NOMO-1 treated with dmso at 0.1 percent for 144 hours (cell line): Measurements from ENCODE around the gene ADGRF1.
"Not testable (repeated sequence)": the region's sequence is repeated elsewhere in the genome, so short reads cannot be mapped to it uniquely, and the experiment has no call there.

Experiments
- DNase-seq: peaks from one replicate; lab custom pipeline; 2025; ENCODE audit not compliant: unreplicated experiment; lab: John Stamatoyannopoulos, UW

Gene ADGRF1

DNA sequence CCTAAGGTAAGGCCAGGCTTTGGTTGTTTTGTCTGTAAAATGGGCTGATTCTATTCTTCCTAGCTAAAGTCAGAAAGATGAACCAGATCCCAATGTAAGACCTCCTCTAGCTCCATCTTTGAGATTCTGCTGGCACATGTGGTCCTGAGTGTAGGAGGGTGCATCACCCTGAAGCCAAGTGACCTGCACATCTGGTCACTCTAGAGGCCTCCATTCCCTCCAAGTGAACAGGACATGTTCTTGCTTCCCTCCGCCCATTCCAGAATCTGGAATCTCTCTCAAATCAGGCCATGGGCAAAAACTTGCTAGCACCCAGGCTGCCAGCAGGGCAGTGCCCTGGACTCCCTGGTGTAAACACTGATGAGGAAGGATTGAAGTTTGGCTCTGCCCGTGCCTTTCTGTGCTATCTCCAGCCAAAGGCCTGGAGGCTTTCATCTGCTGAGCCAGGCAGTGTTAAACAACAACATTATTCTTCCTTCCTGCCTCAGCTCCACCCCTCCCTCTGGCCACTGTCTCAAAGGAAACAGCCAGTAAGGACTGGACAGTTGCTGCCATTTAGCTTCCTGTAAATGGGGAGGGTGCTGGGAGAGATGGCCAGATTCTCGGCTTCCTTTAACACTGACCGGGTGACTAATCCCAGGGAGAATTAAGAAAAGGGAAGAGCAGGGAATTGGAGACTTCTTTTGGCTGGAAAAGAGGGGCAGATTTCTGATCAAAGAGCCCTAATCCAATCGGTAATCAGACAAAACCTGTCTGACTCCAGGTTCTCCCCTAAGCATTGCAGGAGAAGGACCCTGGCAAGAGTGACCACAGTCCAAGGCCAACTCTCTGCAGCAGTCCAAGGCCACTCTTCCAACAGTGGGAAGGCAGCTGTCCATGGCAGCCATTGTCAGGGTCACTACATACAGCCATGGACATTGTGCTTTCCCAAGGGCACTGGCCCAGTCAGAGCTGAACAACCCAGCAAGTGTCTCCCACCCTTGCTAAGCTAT is 19.5 kb upstream of the ADGRF1 start:
- no peak for DNase-seq

DNA sequence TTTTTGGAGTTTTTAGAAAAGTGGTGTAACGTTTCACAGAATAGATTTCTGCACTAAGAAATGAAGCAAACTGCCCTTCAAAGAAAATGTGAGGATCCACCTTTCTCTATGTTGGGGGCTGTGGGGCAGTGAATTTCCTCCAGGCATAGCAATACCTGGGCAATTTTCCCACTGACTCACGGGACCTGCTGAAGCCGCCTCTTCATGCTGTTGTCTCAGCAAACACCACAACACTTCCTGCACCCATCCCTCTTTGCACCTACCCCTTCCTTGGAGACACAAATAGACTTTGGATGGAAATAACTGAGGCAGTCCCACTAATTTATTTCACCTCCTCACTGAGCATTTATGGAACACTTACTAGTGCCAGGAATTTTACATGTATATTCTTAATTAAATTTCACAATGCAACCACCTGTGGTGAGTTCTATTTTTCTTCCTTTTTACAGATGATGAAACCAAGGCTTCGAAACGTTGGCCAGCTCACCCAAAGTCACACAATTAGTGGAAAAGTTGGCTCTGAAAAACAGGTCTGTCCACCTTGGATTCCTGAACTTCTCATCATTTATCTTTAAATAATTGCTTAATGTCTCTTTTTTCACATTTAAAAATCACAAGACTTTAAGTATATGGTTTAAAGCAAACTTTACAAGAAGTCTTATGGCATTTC is 17.2 kb upstream of the ADGRF1 start:
- no peak for DNase-seq

DNA sequence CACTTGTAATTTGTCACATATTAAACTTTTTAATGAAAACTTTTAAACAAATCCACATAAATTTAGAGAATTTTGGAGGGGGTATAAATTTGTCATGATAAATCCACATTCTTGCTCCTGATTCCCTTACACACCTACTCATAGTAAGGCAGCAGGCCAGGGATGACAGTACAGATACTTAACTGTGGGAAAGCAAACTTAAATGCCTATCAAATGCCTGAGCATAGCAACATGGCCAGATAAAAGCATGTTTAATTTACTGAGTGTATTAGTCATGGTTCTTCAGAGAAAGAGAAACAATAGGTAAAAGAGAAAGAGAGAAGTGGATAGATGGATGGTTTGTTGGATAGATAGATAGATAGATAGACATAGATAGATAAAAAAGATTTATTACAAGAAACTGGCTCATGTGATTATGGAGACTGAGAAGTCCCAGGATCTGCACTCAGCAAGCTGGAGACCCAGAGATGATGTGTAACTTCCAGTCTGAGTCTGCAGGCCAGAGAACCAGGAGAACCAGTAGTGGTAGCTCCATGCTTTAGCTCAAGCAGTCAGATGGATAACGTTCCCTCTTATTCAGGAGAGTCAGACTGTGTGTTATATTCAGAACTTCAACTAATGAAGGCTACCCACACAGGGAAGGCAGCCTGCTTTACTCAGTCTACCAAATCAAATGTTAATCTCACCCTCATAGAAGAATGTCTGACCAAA is 15.9 kb upstream of the ADGRF1 start:
- DNase-seq: no peak

DNA sequence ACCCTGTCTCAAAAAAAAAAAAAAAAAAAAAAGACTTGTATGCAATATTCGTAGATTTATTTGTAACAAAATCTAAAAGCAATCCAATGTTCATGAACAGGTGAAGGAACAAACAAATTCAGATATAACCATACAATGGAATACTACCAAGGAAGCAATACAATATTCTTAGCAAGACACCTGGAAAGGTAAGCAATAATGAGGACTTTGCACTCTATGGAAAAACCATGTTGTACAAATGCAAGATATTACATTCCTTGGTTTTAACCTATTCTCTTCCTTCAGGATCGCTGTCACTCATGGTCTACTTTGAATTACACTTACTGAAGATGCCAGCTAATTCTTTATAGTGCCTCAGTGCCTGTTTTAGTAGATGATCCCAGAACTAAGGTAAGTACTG is 14.7 kb upstream of the ADGRF1 start:
- no peak for DNase-seq

DNA sequence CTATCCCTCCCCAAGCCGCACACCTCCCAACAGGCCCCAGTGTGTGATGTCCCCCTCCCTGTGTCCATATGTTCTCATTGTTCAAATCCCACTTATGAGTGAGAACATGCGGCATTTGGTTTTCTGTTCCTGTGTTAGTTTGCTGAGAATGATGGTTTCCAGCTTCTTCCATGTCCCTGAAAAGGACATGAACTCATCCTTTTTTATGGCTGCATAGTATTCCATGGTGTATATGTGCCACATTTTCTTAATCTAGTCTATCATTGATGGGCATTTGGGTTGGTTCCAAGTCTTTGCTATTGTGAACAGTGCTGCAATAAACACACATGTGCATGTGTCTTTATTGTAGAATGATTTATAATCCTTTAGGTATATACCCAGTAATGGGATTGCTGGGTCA is 12.2 kb upstream of the ADGRF1 start:
- not testable (repeated sequence) for DNase-seq

DNA sequence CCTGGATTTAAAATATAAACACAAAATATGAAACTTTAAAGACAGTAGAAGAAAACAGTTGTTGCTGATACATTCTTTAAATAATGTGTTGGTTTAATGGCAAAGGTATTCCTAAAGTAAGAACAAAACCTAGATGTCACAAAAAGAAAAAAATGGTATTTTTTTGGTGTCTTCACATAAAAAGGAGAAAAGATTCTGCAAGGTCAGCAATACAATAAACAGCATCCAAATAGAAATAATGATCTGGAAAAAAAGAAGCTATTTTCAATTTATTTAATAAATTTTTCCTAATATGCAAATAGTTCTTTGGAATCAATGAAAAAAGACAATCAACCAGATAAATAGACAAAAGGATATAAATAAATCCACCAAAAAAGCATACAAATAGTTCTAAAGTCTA is 6.5 kb upstream of the ADGRF1 start:
- no peak for DNase-seq

DNA sequence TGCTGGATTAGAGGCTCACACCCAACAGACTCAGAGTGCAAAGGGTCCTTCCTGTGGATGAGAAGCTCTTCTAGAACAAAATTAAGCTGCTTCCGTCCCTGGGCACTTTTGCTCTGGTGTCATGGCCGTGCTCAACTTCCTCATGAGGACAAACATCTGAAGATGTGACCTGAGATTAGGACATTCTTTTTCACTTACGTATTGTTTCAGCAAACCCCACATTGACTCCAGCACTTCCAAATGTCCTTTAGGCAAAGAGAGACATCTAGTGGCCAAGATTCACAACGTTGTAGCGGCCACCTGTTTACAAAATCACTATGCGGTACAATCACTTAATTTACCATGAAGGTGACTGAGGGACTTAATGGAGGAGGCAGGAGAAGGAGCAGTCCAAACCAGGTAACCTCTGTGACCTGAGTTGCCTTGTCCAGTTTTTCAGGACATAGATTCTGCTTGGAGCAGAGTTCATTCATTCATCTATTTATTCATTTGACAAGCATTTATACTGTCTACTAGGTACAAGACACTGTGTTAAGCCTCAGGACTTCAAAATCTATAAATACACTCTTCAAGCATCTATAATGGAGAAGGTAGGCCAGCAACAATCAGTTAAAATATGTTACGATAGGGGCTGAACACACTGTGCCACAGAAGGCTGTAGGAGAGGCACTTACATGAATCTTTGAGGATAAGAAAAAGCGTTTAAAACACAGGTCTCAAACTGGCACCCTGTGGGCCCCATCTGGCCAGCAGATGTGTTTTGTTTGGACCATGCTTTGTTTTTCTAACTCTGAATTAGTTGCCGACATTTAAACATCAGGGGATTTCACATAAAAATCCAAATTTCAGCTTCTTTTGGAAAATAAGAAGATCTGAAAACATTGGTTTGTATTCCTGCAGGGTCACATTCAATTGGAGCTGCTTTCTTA is 5.6 kb upstream of the ADGRF1 start:
- peak; percentile 80 for DNase-seq

DNA sequence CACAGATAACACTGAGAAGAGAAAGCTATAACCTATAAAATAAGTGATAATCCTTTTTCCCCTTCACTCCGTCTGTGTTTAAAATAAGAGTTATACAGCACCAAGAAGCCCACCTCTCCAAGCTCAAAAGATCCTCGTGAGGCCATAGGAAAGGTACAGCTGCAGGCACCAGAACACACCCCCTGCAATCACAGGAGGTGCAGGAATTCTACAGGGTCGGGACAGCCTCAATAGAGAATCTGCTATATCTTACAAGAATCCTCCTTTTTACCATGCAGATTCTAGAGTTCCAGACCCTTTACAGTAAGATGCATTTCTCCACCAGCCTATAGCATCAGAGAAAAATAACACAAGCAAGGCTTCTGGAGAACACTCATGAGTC is 5.0 kb upstream of the ADGRF1 start:
- no peak for DNase-seq

DNA sequence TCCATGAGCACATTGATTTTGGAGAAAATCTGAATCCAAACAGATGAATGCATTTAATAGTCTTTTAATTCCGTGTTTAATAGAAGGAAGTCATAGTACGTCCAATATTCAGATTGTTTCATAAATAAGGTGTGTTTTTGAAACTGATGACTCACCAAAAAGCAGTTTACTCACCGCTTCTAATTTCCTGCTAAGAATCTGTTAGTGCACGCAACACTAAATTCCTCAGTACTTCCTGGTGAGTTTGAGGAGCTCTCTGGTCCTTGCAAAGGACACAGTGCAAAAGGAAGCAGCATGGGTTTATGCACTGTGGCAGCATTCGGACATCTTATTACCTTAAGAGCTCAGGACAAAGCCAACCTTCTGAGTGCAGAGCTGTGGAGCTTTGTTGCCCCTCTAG is 2.3 kb upstream of the ADGRF1 start:
- DNase-seq: peak; percentile 10

DNA sequence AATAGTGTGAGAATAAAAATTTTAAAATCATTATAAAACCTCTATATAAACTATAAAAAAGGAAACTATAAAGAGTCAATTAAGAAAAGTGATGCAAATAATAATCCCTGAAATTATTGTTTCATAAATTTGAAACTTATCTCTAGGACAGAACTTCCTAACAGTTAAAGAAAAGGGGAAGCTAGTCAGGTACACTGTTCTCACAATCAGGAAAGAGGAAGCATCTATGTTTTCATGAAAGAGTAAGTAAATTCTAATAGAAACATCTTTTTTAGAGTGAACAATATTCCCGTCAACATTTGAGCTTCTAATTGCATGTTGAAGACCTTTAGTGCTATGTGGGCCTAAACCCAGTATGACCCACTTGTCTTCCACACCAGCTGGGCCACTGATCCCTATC is 1.2 kb upstream of the ADGRF1 start:
- no peak for DNase-seq

DNA sequence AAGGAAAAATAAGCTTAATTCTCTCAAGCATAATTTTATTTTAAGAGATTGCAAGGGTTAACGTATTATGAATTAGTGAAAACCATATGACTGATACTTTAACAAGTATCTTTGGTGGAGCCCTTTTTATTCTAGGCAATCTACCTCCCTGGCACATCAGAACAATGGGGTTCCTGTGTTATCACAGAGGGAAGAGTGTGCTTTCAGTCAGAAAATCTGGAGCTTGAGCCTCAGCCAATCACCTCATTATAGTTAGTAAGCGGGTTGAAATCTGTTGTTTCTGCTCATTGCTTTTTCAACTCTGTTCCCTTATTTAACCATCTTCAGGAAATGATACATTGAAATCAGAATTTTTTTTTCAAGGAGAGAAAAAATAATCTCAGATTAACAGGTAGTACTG is 391 bp downstream of the ADGRF1 start:
- DNase-seq: no peak

DNA sequence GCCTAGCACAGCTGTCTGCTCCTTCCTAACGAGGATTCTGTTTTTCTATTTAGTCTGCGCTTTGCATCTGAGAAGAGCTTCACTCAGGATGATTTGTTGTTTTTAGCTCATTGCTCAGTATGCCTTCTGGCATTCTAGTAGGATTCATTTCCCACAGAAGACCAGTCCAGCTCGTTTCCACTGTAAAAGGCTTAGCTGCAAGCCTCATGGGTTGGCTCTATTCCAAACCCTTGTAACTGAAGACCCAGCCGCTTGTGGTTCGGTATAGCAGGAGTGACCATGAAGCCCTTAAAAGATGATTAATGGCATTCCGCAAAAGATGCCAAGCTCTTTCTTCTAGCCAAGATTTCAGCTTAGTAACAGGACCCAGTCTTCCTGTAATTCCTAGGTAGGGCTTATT is 7.2 kb downstream of the ADGRF1 start:
- no peak for DNase-seq

DNA sequence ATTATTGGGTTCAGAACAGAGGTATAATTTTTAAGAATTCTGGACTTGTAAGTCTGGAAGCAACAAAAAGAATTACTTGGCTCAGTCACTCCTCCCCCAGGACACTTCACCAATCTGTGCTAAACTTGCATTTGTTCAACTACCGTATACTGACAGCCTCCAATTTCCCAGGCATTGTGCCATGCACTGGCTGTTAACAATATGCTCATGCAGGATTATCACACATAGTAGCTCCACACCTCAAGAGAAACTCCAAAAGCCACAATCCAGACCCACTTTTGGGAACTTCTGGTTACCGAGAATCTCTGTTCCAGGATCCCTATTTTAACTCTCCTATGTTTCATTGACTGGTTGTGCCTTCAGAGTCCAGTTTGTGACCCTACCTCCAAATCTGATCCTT is 7.7 kb downstream of the ADGRF1 start:
- no peak for DNase-seq

DNA sequence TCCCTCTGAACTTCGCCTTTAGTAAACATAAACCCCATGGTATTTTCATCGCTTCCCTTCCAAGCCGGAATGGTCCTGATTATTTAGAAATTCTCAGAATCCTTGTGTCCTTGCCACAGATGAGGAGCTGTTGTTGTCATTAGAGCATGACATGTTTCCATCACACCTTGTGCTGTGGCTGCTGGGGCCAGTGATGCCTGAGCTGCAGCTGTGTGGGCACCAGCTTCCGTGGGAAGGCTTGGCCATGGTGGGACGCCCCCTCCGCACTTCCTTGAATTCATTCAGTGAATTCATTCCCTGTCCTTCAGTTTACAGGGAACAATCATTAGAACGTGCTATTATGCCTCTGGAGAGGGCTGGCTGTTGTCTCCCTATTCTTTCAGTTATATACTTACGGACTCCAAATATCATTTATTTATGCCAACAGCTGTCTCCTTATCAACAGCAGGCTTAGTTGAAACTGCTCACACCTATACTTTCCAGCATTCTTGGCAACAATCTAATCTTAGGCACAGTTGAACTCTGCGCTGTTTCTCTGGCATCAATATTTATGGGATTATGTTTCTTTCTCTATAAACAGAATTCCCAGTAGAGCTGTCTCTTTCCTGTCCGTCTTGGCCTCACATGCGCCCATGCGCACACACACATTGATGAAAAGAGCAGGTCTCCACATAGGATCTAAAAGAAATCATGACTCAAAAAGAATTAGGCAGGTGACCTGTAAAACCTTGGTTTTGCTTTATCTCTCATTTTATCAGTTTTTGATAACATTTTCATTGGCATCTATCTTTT is 9.0 kb downstream of the ADGRF1 start:
- no peak for DNase-seq

DNA sequence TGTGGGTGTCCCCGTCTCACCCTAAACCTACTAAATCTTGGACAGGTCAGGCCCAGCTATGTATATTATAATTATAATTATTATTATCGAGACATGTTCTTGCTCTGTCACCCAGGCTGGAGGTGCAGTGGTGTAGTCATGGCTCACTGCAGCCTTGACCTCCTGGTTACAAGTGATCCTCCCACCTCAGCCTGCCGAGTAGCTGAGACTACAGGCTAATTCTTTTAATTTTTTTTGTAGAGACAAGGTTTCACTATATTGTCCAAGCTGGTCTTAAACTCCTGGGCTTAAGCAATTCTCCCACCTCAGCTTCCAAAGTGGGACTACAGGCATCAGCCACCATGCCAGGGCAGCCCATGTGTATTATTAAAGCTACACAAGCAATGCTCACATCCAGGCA is 10.5 kb downstream of the ADGRF1 start:
- no peak for DNase-seq

DNA sequence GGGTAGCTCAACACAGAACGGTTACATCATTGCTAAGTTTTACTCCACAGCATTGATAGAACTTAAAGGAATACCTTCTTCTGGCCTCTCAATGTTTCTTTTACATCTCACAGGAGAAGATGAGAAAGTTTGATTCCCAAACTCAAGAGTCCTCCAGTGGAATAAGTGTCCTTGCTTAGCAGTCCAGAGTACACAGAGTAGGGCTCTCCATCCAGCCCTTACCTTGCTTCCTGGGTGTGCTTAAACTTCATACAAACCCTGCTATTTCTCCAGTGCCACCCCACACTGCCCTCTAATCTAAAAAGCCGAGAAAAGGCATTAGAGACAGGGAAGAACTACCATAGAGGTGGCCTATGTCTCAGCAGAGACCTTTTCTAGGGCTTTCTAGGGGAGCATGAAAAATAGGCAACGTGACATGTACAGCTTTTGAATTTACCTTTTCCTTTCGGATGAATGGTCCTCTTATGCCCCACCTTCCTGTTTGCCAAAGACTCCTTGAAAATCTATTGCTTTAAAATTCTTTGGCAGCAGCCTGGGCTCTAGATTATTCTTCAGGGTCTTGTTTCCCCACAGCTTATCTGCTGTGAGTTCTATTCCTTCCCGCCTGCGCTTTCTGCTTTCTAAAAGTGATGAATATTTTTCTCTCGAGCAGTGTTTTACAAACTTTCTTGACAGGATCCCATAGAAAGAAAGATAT is 12.1 kb downstream of the ADGRF1 start:
- DNase-seq: no peak

DNA sequence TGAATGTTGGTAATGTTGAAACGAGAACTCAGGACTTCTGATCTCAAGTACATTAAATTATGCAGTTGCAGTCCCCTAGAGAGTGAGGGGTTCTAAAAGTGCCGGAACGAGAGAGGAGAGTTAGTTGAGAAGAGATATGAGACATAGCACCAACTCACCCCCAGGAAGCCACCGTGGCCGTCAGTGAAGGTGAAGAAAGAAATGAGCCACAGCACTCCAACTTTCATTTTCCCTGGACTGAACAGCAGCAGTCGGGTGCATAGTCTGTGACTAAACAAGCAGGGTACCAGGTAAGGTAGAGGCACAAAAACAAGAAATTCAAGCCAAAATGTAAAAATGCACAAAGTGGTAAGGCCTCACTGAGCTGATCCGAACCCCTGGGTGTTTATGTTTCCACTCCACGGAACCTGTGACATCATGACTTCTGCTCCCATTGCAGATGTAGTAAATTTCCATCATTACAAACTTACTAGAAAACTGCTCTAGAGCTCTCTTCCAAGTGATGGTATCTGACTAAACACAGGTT is 13.2 kb downstream of the ADGRF1 start:
- no peak for DNase-seq

DNA sequence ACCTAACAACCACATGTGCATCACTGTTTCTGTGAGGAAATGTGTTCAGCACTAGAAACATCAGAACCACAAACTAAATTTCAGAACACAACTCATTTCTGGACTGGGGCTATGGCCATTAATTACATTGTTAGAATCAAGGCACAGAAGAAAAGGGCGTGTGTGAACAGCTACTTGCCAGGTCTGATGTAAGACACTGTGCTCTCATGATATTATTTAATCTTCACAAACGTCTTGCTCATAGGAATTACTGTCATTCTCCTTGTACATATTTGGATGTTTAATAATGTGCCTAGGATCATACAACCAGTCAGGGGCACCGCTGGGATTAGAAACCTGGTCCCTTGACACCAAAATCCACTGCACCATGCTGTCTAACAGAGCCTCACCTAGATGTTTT is 14.8 kb downstream of the ADGRF1 start:
- DNase-seq: no peak

DNA sequence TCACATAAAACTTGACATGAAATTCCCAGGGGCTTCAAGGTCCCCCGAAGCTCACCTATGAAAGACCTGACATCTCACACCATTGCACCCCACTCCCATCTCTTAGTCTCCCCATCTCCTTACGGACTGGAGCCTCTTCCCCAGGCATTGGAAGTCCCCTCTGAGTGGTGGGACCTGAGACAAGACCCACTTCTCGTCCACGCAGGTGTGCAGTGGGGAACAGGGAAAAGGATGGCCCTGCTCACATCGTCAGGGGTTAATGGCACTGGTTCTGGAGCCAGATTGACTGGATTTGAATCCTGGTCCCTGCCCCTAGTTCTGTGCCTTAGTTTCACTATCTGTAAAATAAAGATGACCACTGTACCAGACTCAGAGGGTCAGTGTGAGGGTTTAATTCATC is 15.5 kb downstream of the ADGRF1 start:
- DNase-seq: no peak
